Fibroblast of the aortic adventitia (primary cell): ENCODE results near the gene SLC24A3. TPM values are rescaled to one million over a fixed set of nuclear protein-coding genes. Genes with fewer than 3 reads are reported as not detected.

Source experiments
- DNase-seq: peaks from one replicate; pipeline ENCODE4 v3.0.0-alpha.2; 2010; ENCODE audit warnings: low read depth
- H3K4me3 ChIP-seq: 2 replicates; pipeline ENCODE4 v1.5.1; 2011; ENCODE audit warnings: low read depth, mild to moderate bottlenecking, control low read depth, low read length, moderate library complexity
- CTCF ChIP-seq: IDR thresholded peaks from 2 replicates; pipeline ENCODE4 v1.5.1; 2011; ENCODE audit warnings: mild to moderate bottlenecking, low read length, control low read depth, inconsistent platforms; ENCODE audit not compliant: insufficient read depth
- total RNA-seq: library from RNA; depleted of rRNA; stranded (reverse); fragments of >200 nt; gene quantifications from 2 replicates; pipeline ENCODE4 v1.2.3, GENCODE V29; 2012; ENCODE audit warnings: low replicate concordance

SLC24A3 gene
- total RNA-seq, 1 donor, result not detected

- no peak for TF ChIP-seq CTCF
- no peak overlapping the region for H3K4me3 ChIP-seq
- DNase-seq, result no peak
These were observed 45.4 kb downstream of the SLC24A3 start for GRCh38 chr20:19257865-19258264.

GRCh38 chr20:19259141-19259591, 46.7 kb downstream of the SLC24A3 start:
- no peak for TF ChIP-seq CTCF
- no peak overlapping the region for H3K4me3 ChIP-seq
- no peak for DNase-seq

- no peak for TF ChIP-seq CTCF
- no peak overlapping the region for H3K4me3 ChIP-seq
- no peak for DNase-seq
These were observed 48.1 kb downstream of the SLC24A3 start for GRCh38 chr20:19260412-19261090.

GRCh38 chr20:19264191-19264590, 51.7 kb downstream of the SLC24A3 start:
- DNase-seq, result no peak
- TF ChIP-seq CTCF, result no peak

GRCh38 chr20:19265646-19266374, 53.4 kb downstream of the SLC24A3 start:
- no peak for TF ChIP-seq CTCF
- no peak overlapping the region for H3K4me3 ChIP-seq
- no peak for DNase-seq

More at GRCh38 chr20:19264191-19264590, 51.7 kb downstream of the SLC24A3 start:
- H3K4me3 ChIP-seq, result no peak overlapping the region

GRCh38 chr20:19268426-19268825, 56.0 kb downstream of the SLC24A3 start:
- no peak for DNase-seq
- no peak overlapping the region for H3K4me3 ChIP-seq
- no peak for TF ChIP-seq CTCF
